Suppressor macrophage treated with lipopolysaccharide for 1 hour (primary cell): ENCODE data around the gene ZNF512B.

Experiments used
- DNase-seq, 3 donors: peaks; one replicate each; pipeline ENCODE4 v3.0.0-alpha.2; 2020 to 2022

ZNF512B gene

GRCh38 chr20:63947638-63948456 lies 21.9 kb downstream of the ZNF512B start:
- no peak for DNase-seq

- no peak for DNase-seq
Observed at GRCh38 chr20:63946986-63947637, 22.6 kb downstream of the ZNF512B start.

- DNase-seq, result no peak
Observed at GRCh38 chr20:63945921-63946920, 23.5 kb downstream of the ZNF512B start.

- DNase-seq, result no peak
Observed at GRCh38 chr20:63945031-63945658, 24.6 kb downstream of the ZNF512B start.

GRCh38 chr20:63944078-63944941 lies 25.4 kb downstream of the ZNF512B start:
- DNase-seq, result no peak

GRCh38 chr20:63943808-63944077 lies 26.0 kb downstream of the ZNF512B start:
- DNase-seq, result no peak

- no peak for DNase-seq
Observed at GRCh38 chr20:63942969-63943807, 26.5 kb downstream of the ZNF512B start.

GRCh38 chr20:63942250-63942951 lies 27.3 kb downstream of the ZNF512B start:
- peak; percentile 49 to 76 (median 59) for DNase-seq

GRCh38 chr20:63941282-63942081 lies 28.2 kb downstream of the ZNF512B start:
- DNase-seq, result peak; percentile 62 to 84 (median 77)

- no peak for DNase-seq
Observed at GRCh38 chr20:63940472-63941266, 29.1 kb downstream of the ZNF512B start.

GRCh38 chr20:63940071-63940471 lies 29.7 kb downstream of the ZNF512B start:
- no peak for DNase-seq

- DNase-seq, result no peak
Observed at GRCh38 chr20:63939061-63939935, 30.4 kb downstream of the ZNF512B start.

GRCh38 chr20:63937596-63937995 lies 32.1 kb downstream of the ZNF512B start:
- DNase-seq, result no peak

- DNase-seq, result no peak
Observed at GRCh38 chr20:63935447-63935846, 34.3 kb downstream of the ZNF512B start.

- no peak for DNase-seq
Observed at GRCh38 chr20:63934271-63935068, 35.3 kb downstream of the ZNF512B start.

GRCh38 chr20:63933646-63934045 lies 36.1 kb downstream of the ZNF512B start:
- no peak for DNase-seq
